ENCODE data around the gene ADIPOR2.

The ADIPOR2 gene

GRCh38 chr12:1656902-1657301 is 34.0 kb upstream of the ADIPOR2 start:
- TF ChIP-seq CTCF (IDR thresholded peaks at IDR 0.05; ENCODE audit: borderline replicate concordance, insufficient read depth, low read depth, low read length), result no peak
- no peak overlapping the region for H3K4me3 ChIP-seq (ENCODE audit: low read depth, low read length)

GRCh38 chr12:1657688-1658087 is 33.2 kb upstream of the ADIPOR2 start:
- no peak for TF ChIP-seq CTCF (IDR thresholded peaks at IDR 0.05; ENCODE audit: borderline replicate concordance, insufficient read depth, low read depth, low read length)
- no peak overlapping the region for H3K4me3 ChIP-seq (ENCODE audit: low read depth, low read length)

GRCh38 chr12:1660304-1661187 is 30.3 kb upstream of the ADIPOR2 start:
- H3K4me3 ChIP-seq (ENCODE audit: low read depth, low read length), result no peak overlapping the region
- TF ChIP-seq CTCF (IDR thresholded peaks at IDR 0.05; ENCODE audit: borderline replicate concordance, insufficient read depth, low read depth, low read length), result no peak

- H3K4me3 ChIP-seq (ENCODE audit: low read depth, low read length), result peak overlapping the region; percentile 28
- TF ChIP-seq CTCF (IDR thresholded peaks at IDR 0.05; ENCODE audit: borderline replicate concordance, insufficient read depth, low read depth, low read length), result no peak
Observed at GRCh38 chr12:1661553-1662335, 29.1 kb upstream of the ADIPOR2 start.

- TF ChIP-seq CTCF (IDR thresholded peaks at IDR 0.05; ENCODE audit: borderline replicate concordance, insufficient read depth, low read depth, low read length), result peak; percentile 31; the same call in 1 of the 2 replicates
- H3K4me3 ChIP-seq (ENCODE audit: low read depth, low read length), result peak overlapping the region; percentile 21
Observed at GRCh38 chr12:1662761-1663439, 28.0 kb upstream of the ADIPOR2 start.

- TF ChIP-seq CTCF (IDR thresholded peaks at IDR 0.05; ENCODE audit: borderline replicate concordance, insufficient read depth, low read depth, low read length), result no peak
- no peak overlapping the region for H3K4me3 ChIP-seq (ENCODE audit: low read depth, low read length)
Observed at GRCh38 chr12:1663440-1664132, 27.3 kb upstream of the ADIPOR2 start.
